K562 (cell line): Measurements from ENCODE around the gene GANAB. TPM values are rescaled to one million over a fixed set of nuclear protein-coding genes. Genes with fewer than 3 reads are reported as not detected.

Experiments used
- BHLHE40 ChIP-seq: IDR thresholded peaks from 2 replicates; pipeline ENCODE4 v1.6.1; 2011; ENCODE audit warnings: low read length, improper control_type of control experiment
- C11orf30 ChIP-seq: fragments of 450-650 bp; IDR thresholded peaks from 2 replicates; pipeline ENCODE4 v1.6.1; 2016; ENCODE audit warnings: low read depth, mild to moderate bottlenecking
- CXXC5 ChIP-seq: fragments of 250-450 bp; sonication (Bioruptor Pico); IDR thresholded peaks from 2 replicates; pipeline ENCODE4 v1.8.0; 2022; ENCODE audit warnings: inconsistent platforms, mild to moderate bottlenecking, moderate library complexity
- ELF4 ChIP-seq: fragments of 450-650 bp; formaldehyde crosslinking; IDR thresholded peaks from 2 replicates; pipeline ENCODE4 v1.4.0; 2022; ENCODE audit warnings: missing genetic modification characterization
- FOXK1 ChIP-seq: sonication (generic); formaldehyde crosslinking; IDR thresholded peaks from 2 replicates; pipeline ENCODE4 v1.8.0; 2022; ENCODE audit warnings: missing genetic modification reagents, mild to moderate bottlenecking, borderline replicate concordance
- FOXP1 ChIP-seq: sonication (generic); formaldehyde crosslinking; IDR thresholded peaks from 2 replicates; pipeline ENCODE4 v1.8.0; 2022; ENCODE audit warnings: mild to moderate bottlenecking, missing genetic modification reagents
- GABPB1 ChIP-seq: sonication (generic); formaldehyde crosslinking; IDR thresholded peaks from 2 replicates; pipeline ENCODE4 v1.8.0; 2022; ENCODE audit warnings: mild to moderate bottlenecking, missing genetic modification reagents
- HNRNPLL ChIP-seq: fragments of 200-400 bp; formaldehyde crosslinking; IDR thresholded peaks from 2 replicates; pipeline ENCODE4 v1.6.1; 2017; ENCODE audit warnings: low read length, low read depth, mild to moderate bottlenecking; ENCODE audit not compliant: poor library complexity, severe bottlenecking
- KDM5B ChIP-seq: fragments of 200-600 bp; sonication (generic); IDR thresholded peaks from 2 replicates; pipeline ENCODE4 v1.6.1; 2012; ENCODE audit warnings: low read depth, mild to moderate bottlenecking, moderate library complexity, low read length, control low read depth, inconsistent platforms; ENCODE audit not compliant: insufficient replicate concordance
- MAFK ChIP-seq: IDR thresholded peaks from 2 replicates; pipeline ENCODE4 v1.6.1; 2011; ENCODE audit warnings: low read length, improper control_type of control experiment
- MED1 ChIP-seq: sonication (generic); formaldehyde crosslinking; IDR thresholded peaks from 2 replicates; pipeline ENCODE4 v1.8.1; 2023; ENCODE audit warnings: missing genetic modification reagents, borderline replicate concordance
- MEIS2 ChIP-seq: fragments of 450-650 bp; IDR thresholded peaks from 2 replicates; pipeline ENCODE4 v1.6.1; 2014; ENCODE audit warnings: mild to moderate bottlenecking; ENCODE audit not compliant: partially characterized antibody
- MTA1 ChIP-seq: fragments of 450-650 bp; IDR thresholded peaks from 2 replicates; pipeline ENCODE4 v1.6.1; 2017; ENCODE audit warnings: borderline replicate concordance
- NCOA1 ChIP-seq: fragments of 450-650 bp; IDR thresholded peaks from 2 replicates; pipeline ENCODE4 v1.6.1; 2016; ENCODE audit warnings: low read depth
- PHF8 ChIP-seq: fragments of 200-600 bp; sonication (generic); IDR thresholded peaks from 2 replicates; pipeline ENCODE4 v1.6.1; 2012; ENCODE audit warnings: mixed run types, mild to moderate bottlenecking, inconsistent platforms, low read length, moderate library complexity, borderline replicate concordance
- PHTF2 ChIP-seq: fragments of 250-450 bp; sonication (Bioruptor Pico); IDR thresholded peaks from 2 replicates; pipeline ENCODE4 v1.5.0; 2021; ENCODE audit warnings: mild to moderate bottlenecking
- POLR2AphosphoS5 ChIP-seq: IDR thresholded peaks from 2 replicates; pipeline ENCODE4 v1.6.1; 2011; ENCODE audit warnings: mild to moderate bottlenecking, low read depth, low read length, moderate library complexity; ENCODE audit not compliant: control insufficient read depth, insufficient read depth
- PRPF4 ChIP-seq: fragments of 200-400 bp; formaldehyde crosslinking; IDR thresholded peaks from one replicate; pipeline ENCODE4 v1.6.1; 2017; ENCODE audit warnings: low read length, low read depth, mild to moderate bottlenecking; ENCODE audit not compliant: insufficient read depth, poor library complexity, severe bottlenecking
- SIN3A ChIP-seq, 2 experiments: fragments of 150-350 bp in 1 of 2; IDR thresholded peaks; 2 replicates each; pipeline ENCODE4 v1.6.1; 2011 to 2016; ENCODE audit warnings: borderline replicate concordance in 2 of 2, low read depth in 2 of 2, low read length in 2 of 2, mild to moderate bottlenecking in 2 of 2, moderate library complexity in 2 of 2; ENCODE audit not compliant: control insufficient read depth in 1 of 2
- SIX5 ChIP-seq, 2 experiments: IDR thresholded peaks; 2 replicates each; pipeline ENCODE4 v1.6.1; 2011; ENCODE audit warnings: low read length in 2 of 2, borderline replicate concordance in 1 of 2, low read depth in 1 of 2, mild to moderate bottlenecking in 1 of 2, moderate library complexity in 1 of 2; ENCODE audit not compliant: insufficient read depth in 1 of 2
- SMAD1 ChIP-seq: fragments of 150-350 bp; IDR thresholded peaks from 2 replicates; pipeline ENCODE4 v1.6.1; 2014; ENCODE audit warnings: low read length, low read depth; ENCODE audit not compliant: partially characterized antibody
- TBL1XR1 ChIP-seq, 2 experiments: IDR thresholded peaks; 2 replicates each; pipeline ENCODE4 v1.6.1; 2012; ENCODE audit warnings: improper control_type of control experiment in 2 of 2, low read length in 2 of 2, mild to moderate bottlenecking in 1 of 2
- TRIM28 ChIP-seq: fragments of 450-650 bp; IDR thresholded peaks from 2 replicates; pipeline ENCODE4 v1.6.1; 2017
- XRCC5 ChIP-seq: fragments of 200-400 bp; formaldehyde crosslinking; IDR thresholded peaks from 2 replicates; pipeline ENCODE4 v1.6.1; 2017; ENCODE audit warnings: low read depth, mild to moderate bottlenecking, low read length
- ZEB2 ChIP-seq: fragments of 450-650 bp; IDR thresholded peaks from 2 replicates; pipeline ENCODE4 v1.6.1; 2016
- ZNF263 ChIP-seq: sonication (generic); formaldehyde crosslinking; IDR thresholded peaks from 2 replicates; pipeline ENCODE4 v1.8.0; 2022; ENCODE audit warnings: mild to moderate bottlenecking, missing genetic modification reagents, borderline replicate concordance
- ZNF384 ChIP-seq: IDR thresholded peaks from 2 replicates; pipeline ENCODE4 v1.6.1; 2012; ENCODE audit warnings: low read depth, low read length, improper control_type of control experiment
- ZNF445 ChIP-seq: fragments of 250-450 bp; sonication (Bioruptor Pico); IDR thresholded peaks from 2 replicates; pipeline ENCODE4 v1.4.0; 2020; ENCODE audit warnings: low read depth, mild to moderate bottlenecking, moderate library complexity
- polyA plus RNA-seq, 8 experiments: library from polyadenylated mRNA; depleted of rRNA in 4 of 8; stranded (reverse) in 5 of 8; unstranded in 3 of 8; fragments of >200 nt; fragmentation: Nextera tagmentation in 2 of 8; fragmentation: Illumina TruSeq in 1 of 8; extraction: Ambion mirVana in 2 of 8; extraction: Trizol in 1 of 8; gene quantifications; 2 replicates each; pipeline versions ENCODE4 v1.2.1 to v1.2.3, GENCODE V29; 2011 to 2014; ENCODE audit warnings: inconsistent platforms in 1 of 8, missing spikeins in 1 of 8
- total RNA-seq, 7 experiments: library from RNA; depleted of rRNA in 6 of 7; stranded (reverse); fragments of >200 nt in 6 of 7; fragmentation: Illumina TruSeq in 2 of 7; extraction: Trizol in 2 of 7; gene quantifications; 2 replicates each; pipeline versions ENCODE4 v1.2.1 to v1.2.3, GENCODE V29; 2011 to 2021; ENCODE audit warnings: low replicate concordance in 1 of 7
- TF ChIP-seq, protein P1 (sequence below), 2 experiments: fragments of 450-650 bp in 1 of 2; sonication (generic) in 1 of 2; formaldehyde crosslinking in 1 of 2; IDR thresholded peaks in 1 of 2; conservative IDR thresholded peaks in 1 of 2; 2 replicates each; pipeline versions ENCODE4 v1.6.1 to v1.8.1; 2016 to 2023; ENCODE audit warnings: mild to moderate bottlenecking in 2 of 2, moderate library complexity in 2 of 2, inconsistent platforms in 1 of 2, missing genetic modification reagents in 1 of 2

Gene GANAB
- total and polyA plus RNA-seq, 9 of the 15 experiments (the other 6 are each of a cell fraction or from before 2014, with no cell fraction given): 6.5 to 284 (median 161) TPM

DNA sequence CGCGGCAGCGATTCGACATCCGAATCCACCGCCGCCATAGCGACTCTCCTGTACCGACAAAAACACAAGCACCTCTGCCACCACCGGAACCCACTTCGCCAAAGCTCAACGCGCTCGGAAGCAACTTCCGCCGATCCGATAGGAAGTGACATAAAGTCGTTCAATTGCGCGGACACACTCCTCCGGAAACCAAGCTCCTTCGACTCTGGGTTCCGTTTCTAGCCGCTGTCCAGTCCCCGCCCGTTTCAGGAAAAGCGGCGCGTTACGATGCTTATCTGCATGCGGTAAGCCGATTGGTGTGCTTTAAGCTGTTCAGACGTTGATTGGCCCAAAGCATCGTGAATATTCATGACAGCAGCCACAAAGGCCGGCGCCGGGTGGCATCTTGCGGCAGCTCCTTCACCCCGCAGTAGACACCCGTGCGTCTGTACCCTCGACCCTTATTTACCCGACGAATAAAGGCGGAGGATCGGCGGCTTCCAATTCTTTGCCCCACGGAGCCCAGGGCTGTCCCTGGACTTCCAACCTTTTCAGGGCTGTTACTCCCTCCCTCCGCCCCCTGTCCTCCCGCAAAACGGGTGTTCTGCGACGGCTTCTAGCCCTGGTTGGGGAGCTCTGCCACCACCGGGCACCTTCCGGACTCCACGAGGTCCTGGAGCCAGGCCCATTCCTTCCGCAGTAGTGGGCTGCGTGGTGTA is 54.8 kb downstream of the GANAB start, which contains the start of gene TUT1 (continued):
- TF ChIP-seq MED1 (CRISPR knock-in tag): no peak
- TF ChIP-seq C11orf30: peak; percentile 96
- TF ChIP-seq NCOA1: peak; percentile 100
- peak; percentile 66 for TF ChIP-seq MEIS2
- peak; percentile 64; the same call in 1 of the 2 replicates for TF ChIP-seq PHF8
- TF ChIP-seq XRCC5: peak; percentile 99
- TF ChIP-seq MAFK: peak; percentile 21; the same call in 1 of the 2 replicates
- peak; percentile 82 for TF ChIP-seq HNRNPLL
- peak; percentile 98 for TF ChIP-seq CXXC5
- peak; percentile 8; the same call in 1 of the 2 replicates for TF ChIP-seq TRIM28
- TF ChIP-seq, protein P1, sequence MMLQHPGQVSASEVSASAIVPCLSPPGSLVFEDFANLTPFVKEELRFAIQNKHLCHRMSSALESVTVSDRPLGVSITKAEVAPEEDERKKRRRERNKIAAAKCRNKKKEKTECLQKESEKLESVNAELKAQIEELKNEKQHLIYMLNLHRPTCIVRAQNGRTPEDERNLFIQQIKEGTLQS (IDR thresholded peaks at IDR 0.05): peak; percentile 62; the same call in 1 of the 2 replicates
- TF ChIP-seq, protein P1 (CRISPR knock-in tag; conservative IDR thresholded peaks at IDR 0.05): peak; percentile 76; the same call in 1 of the 2 replicates
- TF ChIP-seq ZNF384: peak; percentile 47; the same call in 1 of the 2 replicates
- TF ChIP-seq POLR2AphosphoS5: peak; percentile 90
- TF ChIP-seq SIN3A (IDR thresholded peaks at IDR 0.05; ENCODE audit: borderline replicate concordance in 2 of 2, control insufficient read depth in 1 of 2, low read depth in 2 of 2, low read length in 2 of 2): peak; percentile 20 to 96; a peak in 3 of 4 replicates
- TF ChIP-seq ZNF445: no peak
- TF ChIP-seq SIX5 (IDR thresholded peaks at IDR 0.05; ENCODE audit: borderline replicate concordance in 1 of 2, insufficient read depth in 1 of 2, low read depth in 1 of 2, low read length in 2 of 2): peak; percentile 50; a peak in 3 of 4 replicates
- TF ChIP-seq FOXK1 (CRISPR knock-in tag): peak; percentile 77; the same call in 1 of the 2 replicates
- TF ChIP-seq SMAD1: peak; percentile 67
- peak; percentile 35 to 79; a peak in 2 of 4 replicates for TF ChIP-seq TBL1XR1 (IDR thresholded peaks at IDR 0.05; ENCODE audit: low read length in 2 of 2)
- no peak for TF ChIP-seq PHTF2
- no peak for TF ChIP-seq PRPF4
- TF ChIP-seq MTA1: peak; percentile 68; the same call in 1 of the 2 replicates
- TF ChIP-seq ZEB2: peak; percentile 100
- TF ChIP-seq ELF4: peak; percentile 77
- TF ChIP-seq FOXP1 (CRISPR knock-in tag): peak; percentile 83; the same call in 1 of the 2 replicates
- peak; percentile 60 for TF ChIP-seq KDM5B
- peak; percentile 70 for TF ChIP-seq BHLHE40
- TF ChIP-seq GABPB1 (CRISPR knock-in tag): peak; percentile 99
- peak; percentile 35; the same call in 1 of the 2 replicates for TF ChIP-seq ZNF263
